HG03521 (cell line): ENCODE data around the gene ERICH6B.

ENCODE experiments used
- ATAC-seq: cut with Tn5 transposase; IDR thresholded peaks from one replicate; pipeline ENCODE4 v1.9.1; 2021; ENCODE audit warnings: mild to moderate bottlenecking, moderate library complexity; ENCODE audit not compliant: unreplicated experiment

Gene ERICH6B

GRCh38 chr13:45508776-45509175 lies 106.8 kb downstream of the ERICH6B start:
- ATAC-seq: no peak

- no peak for ATAC-seq
Measured at GRCh38 chr13:45506811-45507210, 108.7 kb downstream of the ERICH6B start.

GRCh38 chr13:45503658-45504057 lies 111.9 kb downstream of the ERICH6B start:
- no peak for ATAC-seq

GRCh38 chr13:45501175-45501526 lies 114.4 kb downstream of the ERICH6B start:
- ATAC-seq: no peak

- ATAC-seq: no peak
Measured at GRCh38 chr13:45500492-45501174, 114.9 kb downstream of the ERICH6B start.

GRCh38 chr13:45496942-45497341 lies 118.6 kb downstream of the ERICH6B start:
- ATAC-seq: no peak

- ATAC-seq: no peak
Measured at GRCh38 chr13:45492538-45492937, 123.0 kb downstream of the ERICH6B start.
